OCI-LY7 (cell line): Measurements from ENCODE around the gene KAZN. TPM values are rescaled to one million over a fixed set of nuclear protein-coding genes. Genes with fewer than 3 reads are reported as not detected.
"Not testable (repeated sequence)": the region's sequence is repeated elsewhere in the genome, so short reads cannot be mapped to it uniquely, and the experiment has no call there.

ENCODE experiments used
- BruUV-seq: library from RNA; stranded (reverse); fragments of 400-500 nt; replicated peaks from 2 replicates; lab custom pipeline; 2021; lab: Mats Ljungman, UMichigan
- CTCF ChIA-PET: fragments of 300-600 bp; sonication (Branson Sonifier 250); formaldehyde crosslinking; loops from one replicate; lab custom pipeline; 2022; ENCODE audit warnings: antibody characterized with exemption; ENCODE audit not compliant: unreplicated experiment; lab: Charles Lee
- POLR2A ChIA-PET: fragments of 300-600 bp; sonication (Branson Sonifier 250); formaldehyde crosslinking; loops from one replicate; lab custom pipeline; 2022; ENCODE audit warnings: antibody characterized with exemption; lab: Charles Lee
- DNase-seq: peaks from one replicate; pipeline ENCODE4 v3.0.0-alpha.2; 2015; ENCODE audit warnings: low spot score
- H2AFZ ChIP-seq: fragments of 200-600 bp; sonication (generic), shearing (Covaris generic); 2 replicates; pipeline ENCODE4 v1.6.1; 2014; ENCODE audit warnings: mild to moderate bottlenecking, antibody characterized with exemption, low read length, moderate library complexity
- H3K27ac ChIP-seq: fragments of 200-600 bp; sonication (generic); 2 replicates; pipeline ENCODE4 v1.5.1; 2014; ENCODE audit warnings: mixed run types, low read depth, mild to moderate bottlenecking, moderate library complexity, low read length, inconsistent platforms; ENCODE audit not compliant: poor library complexity, severe bottlenecking
- H3K36me3 ChIP-seq: fragments of 200-600 bp; sonication (generic); 2 replicates; pipeline ENCODE4 v1.6.1; 2014; ENCODE audit warnings: mild to moderate bottlenecking, antibody characterized with exemption, low read length, moderate library complexity, mixed read lengths; ENCODE audit not compliant: insufficient read depth
- H3K4me1 ChIP-seq: fragments of 200-600 bp; sonication (generic); 2 replicates; pipeline ENCODE4 v1.5.1; 2014; ENCODE audit warnings: mild to moderate bottlenecking, low read length; ENCODE audit not compliant: insufficient read depth, poor library complexity, severe bottlenecking
- H3K4me2 ChIP-seq: fragments of 200-600 bp; sonication (generic); 2 replicates; pipeline ENCODE4 v1.6.1; 2014; ENCODE audit warnings: mild to moderate bottlenecking, low read length
- H3K4me3 ChIP-seq: fragments of 200-600 bp; sonication (generic); 2 replicates; pipeline ENCODE4 v1.5.1; 2014; ENCODE audit warnings: mild to moderate bottlenecking, low read depth, low read length; ENCODE audit not compliant: poor library complexity, severe bottlenecking
- H3K79me2 ChIP-seq: fragments of 200-600 bp; sonication (generic); 2 replicates; pipeline ENCODE4 v1.6.1; 2016; ENCODE audit warnings: low read depth, mild to moderate bottlenecking, low read length, moderate library complexity, mixed read lengths; ENCODE audit not compliant: insufficient read depth
- H3K9me2 ChIP-seq: fragments of 200-600 bp; sonication (generic); 2 replicates; pipeline ENCODE4 v1.6.1; 2016; ENCODE audit warnings: mild to moderate bottlenecking, low read length, mixed read lengths; ENCODE audit not compliant: insufficient read depth
- H3K9me3 ChIP-seq: fragments of 200-600 bp; sonication (generic); 2 replicates; pipeline ENCODE4 v1.6.1; 2014; ENCODE audit warnings: mild to moderate bottlenecking, mixed run types, low read length, mixed read lengths
- H4K20me1 ChIP-seq: fragments of 200-600 bp; sonication (generic); 2 replicates; pipeline ENCODE4 v1.6.1; 2014; ENCODE audit warnings: mild to moderate bottlenecking, antibody characterized with exemption, low read length, moderate library complexity, mixed read lengths; ENCODE audit not compliant: insufficient read depth
- CTCF ChIP-seq: fragments of 200-600 bp; sonication (generic); conservative IDR thresholded peaks from 2 replicates; pipeline ENCODE4 v1.5.1; 2014; ENCODE audit warnings: mild to moderate bottlenecking, antibody characterized with exemption, low read length, moderate library complexity, mixed read lengths
- EZH2phosphoT487 ChIP-seq: fragments of 200-600 bp; sonication (generic); IDR thresholded peaks from 2 replicates; pipeline ENCODE4 v1.6.1; 2018; ENCODE audit warnings: low read depth, borderline replicate concordance, mild to moderate bottlenecking, mixed run types, antibody characterized with exemption, low read length, moderate library complexity, mixed read lengths
- intact Hi-C: fragments of 100-400 bp; cut with micrococcal nuclease; formaldehyde crosslinking; loops from one replicate; pipeline ENCODE4 v1.10.0; 2022; ENCODE audit not compliant: unreplicated experiment
- total RNA-seq, 2 experiments: library from RNA; depleted of rRNA in 1 of 2; stranded (reverse); fragments of >200 nt in 1 of 2; shearing (Covaris generic) in 1 of 2; gene quantifications; 2 replicates each; pipeline ENCODE4 v1.2.3, GENCODE V29; 2014 to 2022

KAZN gene
- total RNA-seq, 2 experiments from 2014 or later: 0.40 to 2.4 TPM

DNA sequence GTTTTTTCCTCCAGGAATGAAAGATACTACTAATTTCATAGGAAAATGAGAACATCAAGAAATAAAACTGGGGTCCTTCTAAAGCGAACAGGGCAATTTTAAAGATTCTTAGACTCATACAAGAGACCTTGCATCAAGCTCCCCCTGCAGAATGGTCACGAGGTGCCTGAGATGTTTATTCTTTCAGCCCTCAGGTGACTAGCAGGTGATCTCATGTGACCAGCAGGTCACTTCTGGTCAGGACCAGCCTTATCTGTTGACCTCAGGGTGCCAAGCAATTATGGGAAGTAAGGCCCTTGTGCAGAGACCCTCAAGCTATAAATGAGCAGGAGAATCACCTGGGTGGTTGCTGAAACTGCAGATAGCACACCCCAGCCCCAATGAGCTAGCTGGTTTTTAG is 534.5 kb downstream of the KAZN start:
- ChIA-PET POLR2A (no interaction called here), CTCF (no interaction called here)

GRCh38 chr1:15134285-15134684 is 535.8 kb downstream of the KAZN start:
- no peaks in the 10 kb centered on the region for H3K9me3 ChIP-seq
- ChIA-PET POLR2A (no interaction called here), CTCF (no interaction called here)
- no peaks in the 10 kb centered on the region for H3K36me3 ChIP-seq
- no peaks in the 10 kb centered on the region for H3K9me2 ChIP-seq
- BruUV-seq: no TSS peak
- TF ChIP-seq EZH2phosphoT487: no peak
- no peak for DNase-seq
- no peak overlapping the region for H3K4me3 ChIP-seq
- H4K20me1 ChIP-seq: no peaks in the 10 kb centered on the region
- H3K79me2 ChIP-seq: no peaks in the 10 kb centered on the region
- H3K4me1 ChIP-seq: no peaks in the 10 kb centered on the region
- no peak overlapping the region for H3K4me2 ChIP-seq
- H2AFZ ChIP-seq: no peak overlapping the region
- no peak overlapping the region for H3K27ac ChIP-seq
- intact Hi-C loops: no loop called here

More for the DNA sequence above, 534.5 kb downstream of the KAZN start:
- BruUV-seq: no TSS peak
- Histone ChIP-seq H3K4me2 (no peak overlapping the region), H3K36me3 (no peaks in the 10 kb centered on the region), H3K4me1 (no peaks in the 10 kb centered on the region), H4K20me1 (no peaks in the 10 kb centered on the region), H3K9me2 (no peaks in the 10 kb centered on the region), H3K79me2 (no peaks in the 10 kb centered on the region), H3K27ac (no peak overlapping the region), H2AFZ (no peak overlapping the region), H3K4me3 (no peak overlapping the region), H3K9me3 (no peaks in the 10 kb centered on the region)
- intact Hi-C loops: no loop called here
- DNase-seq: no peak
- TF ChIP-seq EZH2phosphoT487: no peak
- no peak for TF ChIP-seq CTCF

DNA sequence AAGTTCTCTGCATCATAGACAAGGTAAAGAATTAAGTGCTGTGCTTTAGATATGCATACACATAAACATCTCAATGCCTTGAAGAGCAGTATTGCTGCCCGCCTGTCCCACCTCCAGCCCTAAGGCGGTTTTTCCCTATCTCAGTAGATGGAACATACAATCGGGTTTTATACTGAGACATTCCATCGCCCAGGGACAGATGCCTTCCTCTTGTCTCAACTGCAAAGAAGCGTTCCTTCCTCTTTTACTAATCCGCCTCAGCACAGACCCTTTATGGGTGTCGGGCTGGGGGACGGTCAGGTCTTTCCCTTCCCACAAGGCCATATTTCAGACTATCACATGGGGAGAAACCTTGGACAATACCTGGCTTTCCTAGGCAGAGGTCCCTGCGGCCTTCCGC is 537.1 kb downstream of the KAZN start:
- BruUV-seq, DNase-seq, H3K9me3 ChIP-seq, H3K9me2 ChIP-seq, intact Hi-C loops, H2AFZ ChIP-seq, H3K27ac ChIP-seq, H3K4me2 ChIP-seq, POLR2A ChIA-PET, H4K20me1 ChIP-seq, H3K4me1 ChIP-seq, CTCF ChIA-PET, H3K79me2 ChIP-seq, H3K4me3 ChIP-seq, H3K36me3 ChIP-seq: not testable (repeated sequence)

DNA sequence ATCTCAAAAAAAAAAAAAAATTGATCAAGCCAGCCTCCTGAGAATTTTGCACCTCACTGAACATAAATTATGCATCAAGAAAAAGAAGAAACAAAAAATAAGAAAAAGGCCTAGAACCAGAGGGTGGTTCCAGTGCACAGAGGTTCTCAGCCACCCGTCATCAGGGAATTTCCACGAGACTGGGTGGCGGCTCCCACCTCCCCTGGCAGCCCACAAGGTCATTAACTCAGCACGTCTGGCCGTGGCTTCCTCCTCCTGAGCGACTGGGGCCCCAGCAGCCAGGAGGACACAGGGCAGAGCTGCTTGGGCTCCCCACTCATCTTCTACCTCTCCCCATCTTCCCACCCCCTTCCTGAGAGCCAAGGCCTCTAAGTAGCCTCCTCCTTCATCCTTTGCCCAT is 539.3 kb downstream of the KAZN start:
- TF ChIP-seq CTCF: no peak
- TF ChIP-seq EZH2phosphoT487: no peak
- CTCF ChIA-PET: no interaction called here
- Histone ChIP-seq H3K9me3 (no peaks in the 10 kb centered on the region), H3K4me2 (no peak overlapping the region), H3K4me3 (no peak overlapping the region), H3K79me2 (no peaks in the 10 kb centered on the region), H3K4me1 (no peaks in the 10 kb centered on the region), H2AFZ (no peak overlapping the region), H4K20me1 (no peaks in the 10 kb centered on the region), H3K9me2 (no peaks in the 10 kb centered on the region), H3K27ac (no peak overlapping the region), H3K36me3 (no peaks in the 10 kb centered on the region)
- intact Hi-C loops: no loop called here
- POLR2A ChIA-PET: no interaction called here
- no peak for DNase-seq
- BruUV-seq: no TSS peak
